ENCODE data around the gene RTN4IP1.

The RTN4IP1 gene

DNA sequence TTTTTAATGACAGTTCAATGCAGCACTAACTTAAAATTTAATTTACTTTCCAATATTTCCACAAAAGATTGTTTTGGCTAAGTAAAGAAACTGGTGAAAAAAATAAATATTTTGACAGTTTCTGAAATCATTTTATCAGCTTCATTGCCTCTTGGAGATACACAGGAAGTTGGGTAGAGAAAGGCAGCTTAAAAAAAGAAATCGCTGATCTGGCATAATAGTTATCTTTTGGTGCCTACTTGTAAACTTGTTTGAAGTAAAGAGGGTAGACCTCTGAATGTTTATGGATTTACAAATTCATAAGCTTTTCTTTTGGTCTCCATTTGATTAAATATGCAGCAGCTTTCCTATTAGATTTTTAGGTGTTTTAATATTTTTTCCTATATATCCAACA is 103.4 kb downstream of the RTN4IP1 start:
- TF ChIP-seq, protein P1, sequence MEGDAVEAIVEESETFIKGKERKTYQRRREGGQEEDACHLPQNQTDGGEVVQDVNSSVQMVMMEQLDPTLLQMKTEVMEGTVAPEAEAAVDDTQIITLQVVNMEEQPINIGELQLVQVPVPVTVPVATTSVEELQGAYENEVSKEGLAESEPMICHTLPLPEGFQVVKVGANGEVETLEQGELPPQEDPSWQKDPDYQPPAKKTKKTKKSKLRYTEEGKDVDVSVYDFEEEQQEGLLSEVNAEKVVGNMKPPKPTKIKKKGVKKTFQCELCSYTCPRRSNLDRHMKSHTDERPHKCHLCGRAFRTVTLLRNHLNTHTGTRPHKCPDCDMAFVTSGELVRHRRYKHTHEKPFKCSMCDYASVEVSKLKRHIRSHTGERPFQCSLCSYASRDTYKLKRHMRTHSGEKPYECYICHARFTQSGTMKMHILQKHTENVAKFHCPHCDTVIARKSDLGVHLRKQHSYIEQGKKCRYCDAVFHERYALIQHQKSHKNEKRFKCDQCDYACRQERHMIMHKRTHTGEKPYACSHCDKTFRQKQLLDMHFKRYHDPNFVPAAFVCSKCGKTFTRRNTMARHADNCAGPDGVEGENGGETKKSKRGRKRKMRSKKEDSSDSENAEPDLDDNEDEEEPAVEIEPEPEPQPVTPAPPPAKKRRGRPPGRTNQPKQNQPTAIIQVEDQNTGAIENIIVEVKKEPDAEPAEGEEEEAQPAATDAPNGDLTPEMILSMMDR (conservative IDR thresholded peaks at IDR 0.05; ENCODE audit: low read length), result no peak
- no peak for DNase-seq (ENCODE audit: low read depth)
- no peak overlapping the region for H3K4me3 ChIP-seq (ENCODE audit: low read length)

- H3K4me3 ChIP-seq (ENCODE audit: low read length), result no peak overlapping the region
- DNase-seq (ENCODE audit: low read depth), result no peak
- TF ChIP-seq, protein P1 (conservative IDR thresholded peaks at IDR 0.05; ENCODE audit: low read length), result no peak
Measured at GRCh38 chr6:106525107-106525881, 104.0 kb downstream of the RTN4IP1 start.

GRCh38 chr6:106522562-106523250 is 106.6 kb downstream of the RTN4IP1 start:
- TF ChIP-seq, protein P1 (conservative IDR thresholded peaks at IDR 0.05; ENCODE audit: low read length), result no peak
- no peak for DNase-seq (ENCODE audit: low read depth)
- H3K4me3 ChIP-seq (ENCODE audit: low read length), result no peak overlapping the region

All from AG10803 (cell line).